Measurements from ENCODE around the gene GUCY1A2. TPM values are rescaled to one million over a fixed set of nuclear protein-coding genes. Genes with fewer than 3 reads are reported as not detected.
A peak's percentile ranks its signal among the peaks of the same experiment; 100 is the strongest.

Gene GUCY1A2
- total and polyA plus RNA-seq, 2 experiments from 2014 or later = 0.15 to 0.54 TPM

GRCh38 chr11:106708348-106708747 is 309.9 kb downstream of the GUCY1A2 start:
- Histone ChIP-seq H3F3A (ENCODE audit: insufficient read depth) (no peaks in the 10 kb centered on the region), H3K4me2 (ENCODE audit: unreplicated experiment) (no peak overlapping the region), H3K9ac (no peak overlapping the region), H3K4me1 (ENCODE audit: insufficient read depth) (0 out of 2 replicates have a peak, but pooled peaks cover 7% of the 10 kb centered on the region), H3K9me3 (ENCODE audit: low read depth) (no peaks in the 10 kb centered on the region), H3K79me2 (ENCODE audit: insufficient read depth) (no peaks in the 10 kb centered on the region), H3K4me3 (no peak overlapping the region), H3K9me2 (ENCODE audit: insufficient read depth) (no peaks in the 10 kb centered on the region), H3K36me3 (ENCODE audit: low read depth) (no peaks in the 10 kb centered on the region), H3K27me3 (replicated peaks; ENCODE audit: insufficient read depth) (no peaks in the 10 kb centered on the region), H2AFZ (no peak overlapping the region), H3K27ac (no peak overlapping the region), H4K20me1 (ENCODE audit: insufficient read depth) (no peaks in the 10 kb centered on the region)
- in situ Hi-C loops (cut with MboI) = no loop called here
- no peak for TF ChIP-seq EZH2phosphoT487 (IDR thresholded peaks at IDR 0.05; ENCODE audit: insufficient read depth, low read depth)
- TF ChIP-seq EZH2 (IDR thresholded peaks at IDR 0.05; ENCODE audit: insufficient read depth, poor library complexity, severe bottlenecking) = no peak
- 14% methylated on average over 7 of the region's 7 CpGs for WGBS, 2 experiments (ENCODE audit: low coverage in 1 of 2, low lambda C conversion rate in 2 of 2, missing lambda C conversion rate in 2 of 2)
- no peak for DNase-seq

GRCh38 chr11:106706355-106706754 is 311.9 kb downstream of the GUCY1A2 start:
- Histone ChIP-seq H3K27me3 (replicated peaks; ENCODE audit: insufficient read depth) (no peaks in the 10 kb centered on the region), H3K4me3 (no peak overlapping the region), H3K4me2 (ENCODE audit: unreplicated experiment) (no peak overlapping the region), H3K4me1 (ENCODE audit: insufficient read depth) (0 out of 2 replicates have a peak, but pooled peaks cover 7% of the 10 kb centered on the region), H3K36me3 (ENCODE audit: low read depth) (no peaks in the 10 kb centered on the region), H2AFZ (no peak overlapping the region), H4K20me1 (ENCODE audit: insufficient read depth) (no peaks in the 10 kb centered on the region), H3K9me3 (ENCODE audit: low read depth) (no peaks in the 10 kb centered on the region), H3K79me2 (ENCODE audit: insufficient read depth) (no peaks in the 10 kb centered on the region), H3F3A (ENCODE audit: insufficient read depth) (no peaks in the 10 kb centered on the region), H3K27ac (no peak overlapping the region), H3K9ac (no peak overlapping the region), H3K9me2 (ENCODE audit: insufficient read depth) (no peaks in the 10 kb centered on the region)
- in situ Hi-C loops (cut with MboI) = no loop called here
- peak; percentile 82 for DNase-seq
- no peak for TF ChIP-seq EZH2phosphoT487 (IDR thresholded peaks at IDR 0.05; ENCODE audit: insufficient read depth, low read depth)
- TF ChIP-seq EZH2 (IDR thresholded peaks at IDR 0.05; ENCODE audit: insufficient read depth, poor library complexity, severe bottlenecking) = no peak

DNA sequence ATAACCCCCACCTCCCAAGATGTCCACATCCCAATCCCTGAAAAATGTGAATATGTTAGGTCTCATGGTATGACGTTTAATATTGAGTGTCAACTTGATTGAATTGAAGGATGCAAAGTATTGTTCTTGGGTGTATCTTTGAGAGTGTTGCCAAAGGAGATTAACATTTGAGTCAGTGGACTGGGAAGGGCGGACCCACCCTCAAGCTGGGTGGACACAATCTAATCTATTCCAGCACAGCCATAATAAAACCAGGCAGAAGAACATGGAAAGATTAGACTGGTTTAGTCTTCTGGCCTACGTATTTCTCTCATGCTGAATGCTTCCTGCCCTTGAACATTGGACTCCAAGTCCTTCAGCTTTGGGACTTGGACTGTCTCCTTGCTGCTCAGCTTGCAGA is 315.5 kb downstream of the GUCY1A2 start:
- in situ Hi-C loops (cut with MboI) = no loop called here
- Histone ChIP-seq H3K9me2 (ENCODE audit: insufficient read depth) (no peaks in the 10 kb centered on the region), H3K9me3 (ENCODE audit: low read depth) (no peaks in the 10 kb centered on the region), H3K36me3 (ENCODE audit: low read depth) (no peaks in the 10 kb centered on the region), H2AFZ (no peak overlapping the region), H3K27ac (no peak overlapping the region), H3K9ac (no peak overlapping the region), H3K27me3 (replicated peaks; ENCODE audit: insufficient read depth) (no peaks in the 10 kb centered on the region), H3K79me2 (ENCODE audit: insufficient read depth) (no peaks in the 10 kb centered on the region), H3K4me2 (ENCODE audit: unreplicated experiment) (no peak overlapping the region), H4K20me1 (ENCODE audit: insufficient read depth) (no peaks in the 10 kb centered on the region), H3K4me1 (ENCODE audit: insufficient read depth) (0 out of 2 replicates have a peak, but pooled peaks cover 7% of the 10 kb centered on the region), H3K4me3 (no peak overlapping the region), H3F3A (ENCODE audit: insufficient read depth) (no peaks in the 10 kb centered on the region)
- TF ChIP-seq EZH2phosphoT487 (IDR thresholded peaks at IDR 0.05; ENCODE audit: insufficient read depth, low read depth) (no peak), EZH2 (IDR thresholded peaks at IDR 0.05; ENCODE audit: insufficient read depth, poor library complexity, severe bottlenecking) (no peak)
- 53 to 55% methylated on average over 3 of the region's 3 CpGs for WGBS, 2 experiments (ENCODE audit: low coverage in 1 of 2, low lambda C conversion rate in 2 of 2, missing lambda C conversion rate in 2 of 2)
- no peak for DNase-seq

DNA sequence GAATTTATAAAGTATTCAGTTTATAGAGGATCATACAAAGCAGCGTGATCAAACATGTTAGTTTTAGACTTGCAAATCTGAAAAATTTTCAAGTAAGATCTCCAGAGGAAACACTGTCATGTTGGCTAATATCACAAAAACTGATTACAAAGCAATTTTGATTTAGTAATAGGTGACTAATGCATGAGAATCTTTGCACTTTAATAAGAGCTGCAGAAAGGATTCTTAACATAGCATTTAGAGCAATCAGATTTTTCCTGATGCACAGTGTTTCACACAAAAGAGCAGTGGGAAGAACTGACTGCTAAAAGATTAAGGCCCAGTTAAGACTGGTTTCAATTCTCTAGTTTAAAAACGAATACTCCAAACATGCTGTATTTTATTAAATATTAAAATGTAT is 321.2 kb downstream of the GUCY1A2 start:
- no peaks in the 10 kb centered on the region for H3K27me3 ChIP-seq (replicated peaks; ENCODE audit: insufficient read depth)
- peak overlapping the region; percentile 32 for H3K4me2 ChIP-seq (ENCODE audit: unreplicated experiment)
- H3F3A ChIP-seq (ENCODE audit: insufficient read depth) = no peaks in the 10 kb centered on the region; the same call in 1 of the 2 replicates
- peaks cover 25% of the 10 kb centered on the region for H3K4me1 ChIP-seq (ENCODE audit: insufficient read depth)
- H3K27ac ChIP-seq = peak overlapping the region; percentile 49
- H2AFZ ChIP-seq = no peak overlapping the region
- no peaks in the 10 kb centered on the region for H4K20me1 ChIP-seq (ENCODE audit: insufficient read depth)
- peak; percentile 79 for DNase-seq
- in situ Hi-C loops (cut with MboI) = no loop called here
- no peaks in the 10 kb centered on the region for H3K9me3 ChIP-seq (ENCODE audit: low read depth)
- TF ChIP-seq EZH2 (IDR thresholded peaks at IDR 0.05; ENCODE audit: insufficient read depth, poor library complexity, severe bottlenecking) = no peak
- no peak for TF ChIP-seq EZH2phosphoT487 (IDR thresholded peaks at IDR 0.05; ENCODE audit: insufficient read depth, low read depth)
- 65 to 67% methylated on average over 2 of the region's 2 CpGs for WGBS, 2 experiments (ENCODE audit: low coverage in 1 of 2, low lambda C conversion rate in 2 of 2, missing lambda C conversion rate in 2 of 2)
- no peaks in the 10 kb centered on the region for H3K9me2 ChIP-seq (ENCODE audit: insufficient read depth)
- H3K36me3 ChIP-seq (ENCODE audit: low read depth) = no peaks in the 10 kb centered on the region
- H3K79me2 ChIP-seq (ENCODE audit: insufficient read depth) = no peaks in the 10 kb centered on the region
- no peak overlapping the region for H3K4me3 ChIP-seq
- no peak overlapping the region; the same call in 1 of the 2 replicates for H3K9ac ChIP-seq

DNA sequence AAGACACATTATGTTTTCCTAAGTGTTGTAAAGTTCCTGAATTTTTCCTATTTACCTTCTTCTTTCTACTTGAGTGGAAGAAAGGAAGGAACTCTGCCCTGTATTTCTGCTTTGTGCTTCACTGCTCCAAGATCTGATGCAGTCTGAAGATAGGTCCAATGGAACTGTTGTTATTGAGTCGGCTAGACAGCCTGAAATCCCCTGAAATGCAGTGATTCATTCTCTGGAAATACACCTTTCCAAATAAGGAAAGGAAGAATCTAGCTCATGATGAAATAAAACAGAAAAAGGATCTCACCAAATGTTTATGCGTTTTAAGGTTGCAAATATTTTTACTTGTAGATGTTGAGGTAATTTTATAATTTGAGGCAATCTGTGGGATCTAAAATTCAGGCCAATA is 322.8 kb downstream of the GUCY1A2 start:
- Histone ChIP-seq H3K27me3 (replicated peaks; ENCODE audit: insufficient read depth) (no peaks in the 10 kb centered on the region), H3F3A (ENCODE audit: insufficient read depth) (no peaks in the 10 kb centered on the region; the same call in 1 of the 2 replicates), H3K79me2 (ENCODE audit: insufficient read depth) (no peaks in the 10 kb centered on the region), H3K4me3 (no peak overlapping the region), H3K9ac (no peak overlapping the region), H3K9me3 (ENCODE audit: low read depth) (no peaks in the 10 kb centered on the region), H3K4me2 (ENCODE audit: unreplicated experiment) (peak overlapping the region; percentile 1), H3K36me3 (ENCODE audit: low read depth) (no peaks in the 10 kb centered on the region), H3K4me1 (ENCODE audit: insufficient read depth) (peaks cover 25% of the 10 kb centered on the region), H2AFZ (no peak overlapping the region), H3K27ac (no peak overlapping the region), H4K20me1 (ENCODE audit: insufficient read depth) (no peaks in the 10 kb centered on the region), H3K9me2 (ENCODE audit: insufficient read depth) (no peaks in the 10 kb centered on the region)
- peak; percentile 50 for DNase-seq
- TF ChIP-seq EZH2phosphoT487 (IDR thresholded peaks at IDR 0.05; ENCODE audit: insufficient read depth, low read depth) (no peak), EZH2 (IDR thresholded peaks at IDR 0.05; ENCODE audit: insufficient read depth, poor library complexity, severe bottlenecking) (no peak)
- WGBS, 2 experiments (ENCODE audit: low coverage in 1 of 2, low lambda C conversion rate in 2 of 2, missing lambda C conversion rate in 2 of 2) = 53 to 60% methylated on average over 2 of the region's 2 CpGs
- in situ Hi-C loops (cut with MboI) = no loop called here

Data from GM23248 (cell line).